HG02840 (cell line): Measurements from ENCODE around the gene MAPK4.
"Not testable (repeated sequence)": the region's sequence is repeated elsewhere in the genome, so short reads cannot be mapped to it uniquely, and the experiment has no call there.

Source experiments
- ATAC-seq: cut with Tn5 transposase; IDR thresholded peaks from one replicate; pipeline ENCODE4 v1.9.1; 2021; ENCODE audit warnings: mild to moderate bottlenecking, moderate library complexity, moderate number of reproducible peaks; ENCODE audit not compliant: unreplicated experiment, low FRiP score

The MAPK4 gene

GRCh38 chr18:50573196-50573595 lies 13.3 kb downstream of the MAPK4 start:
- ATAC-seq: not testable (repeated sequence)

GRCh38 chr18:50573679-50574078 lies 13.8 kb downstream of the MAPK4 start:
- ATAC-seq: no peak

- no peak for ATAC-seq
Measured at GRCh38 chr18:50578030-50578429, 18.1 kb downstream of the MAPK4 start.

DNA sequence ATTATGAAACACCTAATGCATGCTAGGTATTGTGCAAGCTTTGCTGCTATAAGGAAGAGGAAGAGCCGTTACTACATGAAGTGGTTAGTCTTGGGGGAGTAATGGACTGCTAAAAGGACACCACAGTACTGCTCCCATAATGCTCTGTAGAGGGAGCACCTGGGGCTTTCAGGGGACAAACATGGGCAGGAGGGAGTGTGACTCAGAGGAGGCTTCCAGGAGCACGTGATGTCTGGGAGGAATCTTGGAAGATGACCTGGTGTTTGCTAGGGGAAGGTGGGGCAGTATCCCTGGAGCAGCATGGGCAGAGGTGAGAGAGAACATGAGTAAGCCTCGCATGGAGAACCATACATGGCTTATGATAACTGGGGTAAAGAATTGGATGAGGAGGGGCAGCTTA lies 18.8 kb downstream of the MAPK4 start:
- no peak for ATAC-seq

- ATAC-seq: no peak
Measured at GRCh38 chr18:50579061-50579774, 19.3 kb downstream of the MAPK4 start.

- no peak for ATAC-seq
Measured at GRCh38 chr18:50581517-50581916, 21.6 kb downstream of the MAPK4 start.

GRCh38 chr18:50582500-50582899 lies 22.6 kb downstream of the MAPK4 start:
- no peak for ATAC-seq

GRCh38 chr18:50586710-50587109 lies 26.8 kb downstream of the MAPK4 start:
- ATAC-seq: no peak

DNA sequence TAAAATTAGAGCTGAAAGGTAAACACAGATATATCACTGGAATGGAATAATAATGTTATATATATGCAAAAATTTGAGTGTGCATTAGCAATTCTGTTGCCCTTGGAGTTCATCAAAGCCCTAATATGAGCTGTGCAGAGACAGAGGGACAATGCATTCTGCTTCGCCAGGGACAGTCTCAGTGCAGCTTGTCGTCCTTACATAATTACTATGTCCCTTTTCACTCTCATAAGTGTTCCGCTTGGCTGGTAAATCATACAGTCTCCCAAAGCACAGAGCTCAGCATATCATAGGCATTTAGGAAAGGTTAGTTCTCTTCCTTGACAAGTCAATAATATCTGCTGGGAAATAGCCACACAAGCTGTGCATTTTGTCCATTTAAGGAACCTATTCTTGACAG lies 30.7 kb downstream of the MAPK4 start:
- no peak for ATAC-seq

DNA sequence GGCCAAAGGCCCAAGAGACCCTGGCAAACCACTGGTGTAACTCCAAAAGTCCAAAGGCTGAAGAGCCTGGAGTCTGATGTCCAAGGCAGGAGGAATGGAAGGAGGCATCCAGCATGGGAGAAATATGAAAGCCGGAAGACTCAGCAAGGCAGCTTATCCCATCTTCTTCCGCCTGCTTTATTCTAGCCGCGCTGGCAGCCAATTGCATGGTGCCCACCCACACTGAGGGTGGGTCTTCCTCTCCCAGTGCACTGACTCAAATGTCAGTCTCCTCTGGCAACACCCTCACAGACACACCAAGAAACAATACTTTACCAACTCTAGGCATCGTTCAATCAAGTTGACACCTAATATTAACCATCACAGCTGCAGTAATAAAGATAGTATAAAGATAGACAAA lies 34.1 kb downstream of the MAPK4 start:
- no peak for ATAC-seq

- no peak for ATAC-seq
Measured at GRCh38 chr18:50594942-50595341, 35.1 kb downstream of the MAPK4 start.

- no peak for ATAC-seq
Measured at GRCh38 chr18:50602466-50602865, 42.6 kb downstream of the MAPK4 start.

GRCh38 chr18:50606609-50607008 lies 46.7 kb downstream of the MAPK4 start:
- no peak for ATAC-seq

- ATAC-seq: no peak
Measured at GRCh38 chr18:50607378-50607926, 47.6 kb downstream of the MAPK4 start.

- ATAC-seq: not testable (repeated sequence)
Measured at GRCh38 chr18:50609171-50609570, 49.3 kb downstream of the MAPK4 start.

- no peak for ATAC-seq
Measured at GRCh38 chr18:50610349-50610748, 50.5 kb downstream of the MAPK4 start.

DNA sequence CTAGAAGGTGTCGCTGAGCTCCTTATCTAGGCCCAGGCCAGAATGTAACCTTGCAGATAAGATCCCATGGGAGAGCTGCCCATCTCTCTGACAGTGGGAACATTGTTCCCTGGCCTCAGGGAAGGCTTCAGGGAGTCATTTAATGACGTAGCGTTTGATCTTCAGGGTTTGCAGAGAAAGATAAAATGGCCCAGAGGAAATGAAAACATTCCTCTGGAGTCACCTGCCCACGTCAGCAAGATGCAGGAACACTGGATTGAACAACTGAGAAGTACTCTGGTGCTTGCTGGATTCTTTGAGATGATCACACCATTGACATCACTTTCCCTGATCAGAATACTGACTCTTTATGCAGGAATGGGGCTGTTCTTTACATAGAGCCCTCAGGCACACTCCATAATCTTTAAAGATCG lies 51.6 kb downstream of the MAPK4 start:
- no peak for ATAC-seq

- no peak for ATAC-seq
Measured at GRCh38 chr18:50614838-50615237, 55.0 kb downstream of the MAPK4 start.

- ATAC-seq: no peak
Measured at GRCh38 chr18:50616484-50617048, 56.7 kb downstream of the MAPK4 start.

- no peak for ATAC-seq
Measured at GRCh38 chr18:50619861-50620275, 60.0 kb downstream of the MAPK4 start.

GRCh38 chr18:50620319-50620718 lies 60.4 kb downstream of the MAPK4 start:
- no peak for ATAC-seq

DNA sequence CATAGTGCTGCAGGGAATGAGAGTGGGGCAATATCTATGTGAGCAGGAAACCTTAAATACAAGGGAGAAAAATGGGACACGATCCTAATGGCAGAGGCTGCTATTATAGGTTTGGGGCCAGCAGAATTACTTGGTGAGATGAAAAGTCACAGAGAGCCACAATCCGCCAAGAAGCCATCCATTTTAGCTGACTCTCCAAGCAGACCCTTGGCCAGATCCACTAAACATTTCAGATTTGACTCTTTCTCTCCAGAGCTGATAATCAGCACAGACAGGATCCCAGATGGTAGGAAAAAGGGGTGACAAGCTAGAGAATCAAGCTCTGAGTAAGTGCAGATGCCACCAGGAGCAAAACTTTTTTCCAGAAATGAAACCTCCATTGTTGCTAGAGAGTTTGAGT lies 61.5 kb downstream of the MAPK4 start:
- ATAC-seq: no peak
